RKO (cell line): ENCODE data around the gene CD163L1.
"Not testable (repeated sequence)": the region's sequence is repeated elsewhere in the genome, so short reads cannot be mapped to it uniquely, and the experiment has no call there.

ENCODE experiments used
- DNase-seq: peaks from one replicate; pipeline ENCODE4 v3.0.0-alpha.2; 2016; ENCODE audit warnings: low spot score

Gene CD163L1

DNA sequence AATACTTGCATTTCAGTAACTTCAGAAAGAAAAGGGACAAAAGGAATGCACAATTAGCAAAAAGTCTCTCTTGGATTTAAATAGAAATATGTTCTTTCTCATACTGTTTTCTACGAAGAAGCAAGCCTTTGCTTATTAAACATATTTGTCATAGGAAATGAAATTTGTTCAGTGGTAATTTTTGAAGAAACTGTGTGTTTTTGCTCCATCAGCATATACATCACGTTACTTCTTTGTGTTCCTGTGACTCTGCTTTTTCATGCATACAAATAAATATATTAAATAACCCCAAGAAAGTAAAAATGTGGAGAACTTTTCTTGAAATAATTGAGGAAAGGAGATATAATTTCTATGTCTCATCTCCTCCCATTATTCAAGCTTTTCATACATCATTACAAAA is 39.7 kb downstream of the CD163L1 start:
- no peak for DNase-seq

GRCh38 chr12:7403466-7403865 is 40.5 kb downstream of the CD163L1 start:
- DNase-seq: no peak

- no peak for DNase-seq
Observed at GRCh38 chr12:7399089-7399488, 44.9 kb downstream of the CD163L1 start.

DNA sequence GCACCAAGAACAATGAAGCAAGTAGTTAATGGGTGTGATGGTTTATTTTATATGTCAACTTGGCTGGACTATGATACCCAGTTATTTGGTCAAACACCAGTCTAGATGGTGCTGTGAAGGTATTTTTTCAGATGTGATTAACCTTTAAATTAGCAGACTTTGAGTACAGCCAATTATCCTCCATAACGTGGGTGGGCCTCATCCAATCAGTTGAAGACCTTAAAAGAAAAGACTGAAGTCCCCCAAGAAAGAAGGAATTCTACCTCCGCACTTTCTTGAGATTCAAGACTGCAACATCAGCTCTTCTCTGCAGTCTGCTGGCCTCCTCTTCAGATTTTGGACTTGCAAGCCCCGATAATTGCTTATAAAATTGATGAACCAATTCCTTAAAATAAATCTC is 47.5 kb downstream of the CD163L1 start:
- no peak for DNase-seq

- DNase-seq: peak; percentile 66
Observed at GRCh38 chr12:7395950-7396349, 48.0 kb downstream of the CD163L1 start.

DNA sequence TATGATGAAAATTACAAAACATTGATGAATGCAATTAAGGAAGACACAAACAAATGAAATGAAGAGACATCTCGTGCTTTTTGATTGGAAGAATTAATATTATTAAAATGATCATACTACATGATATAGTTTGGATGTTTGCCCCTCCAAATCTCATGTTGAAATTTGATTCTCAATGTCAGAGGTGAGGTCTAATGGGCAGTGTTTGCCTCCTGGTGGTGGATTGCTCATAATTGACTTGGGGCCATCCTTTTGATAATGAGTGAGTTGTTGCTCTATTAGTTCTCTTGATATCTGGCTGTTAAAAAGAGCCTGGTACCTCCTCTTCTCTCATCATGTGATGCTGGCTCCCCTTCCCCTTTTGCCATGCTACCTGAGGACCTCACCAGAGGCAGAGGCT is 56.7 kb downstream of the CD163L1 start:
- DNase-seq: no peak

DNA sequence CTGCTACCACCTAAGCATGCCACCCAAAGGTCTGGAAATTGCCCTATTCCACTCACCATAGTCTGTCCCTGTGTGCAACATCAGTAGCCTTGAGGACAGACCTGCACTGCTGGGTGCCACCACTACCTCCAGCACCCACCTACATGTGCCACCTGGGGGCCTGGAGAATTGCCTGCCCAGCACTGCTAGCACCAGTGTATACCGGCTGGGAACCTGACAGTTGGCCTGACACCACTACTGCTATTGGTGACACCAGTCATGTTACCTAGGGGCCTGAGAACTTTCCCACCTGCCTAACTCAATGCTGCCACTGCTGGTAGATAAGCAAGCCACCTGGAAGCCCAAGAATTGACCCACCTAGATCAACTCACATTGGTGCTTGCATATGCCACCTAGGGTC is 60.8 kb downstream of the CD163L1 start:
- no peak for DNase-seq

GRCh38 chr12:7376196-7376595 is 67.8 kb downstream of the CD163L1 start:
- no peak for DNase-seq

DNA sequence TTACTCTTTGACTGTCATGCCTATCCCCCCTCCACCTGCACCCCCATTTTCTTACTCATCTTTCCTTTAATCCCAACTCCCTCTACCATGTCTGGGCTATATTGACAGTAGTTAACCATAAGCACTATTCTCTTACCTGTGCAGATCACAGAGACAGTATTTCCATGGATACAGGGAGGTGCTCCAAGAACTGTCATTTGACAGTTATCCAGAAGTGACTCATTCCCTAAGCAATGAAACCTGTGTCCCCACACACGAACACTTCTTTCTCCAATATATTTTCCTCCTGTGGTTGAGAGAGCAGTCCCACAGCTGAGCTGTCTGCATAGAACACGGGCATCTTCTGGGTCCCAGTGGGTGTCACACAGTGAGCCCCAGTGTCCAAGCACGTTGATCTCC is 68.8 kb downstream of the CD163L1 start:
- DNase-seq: no peak

DNA sequence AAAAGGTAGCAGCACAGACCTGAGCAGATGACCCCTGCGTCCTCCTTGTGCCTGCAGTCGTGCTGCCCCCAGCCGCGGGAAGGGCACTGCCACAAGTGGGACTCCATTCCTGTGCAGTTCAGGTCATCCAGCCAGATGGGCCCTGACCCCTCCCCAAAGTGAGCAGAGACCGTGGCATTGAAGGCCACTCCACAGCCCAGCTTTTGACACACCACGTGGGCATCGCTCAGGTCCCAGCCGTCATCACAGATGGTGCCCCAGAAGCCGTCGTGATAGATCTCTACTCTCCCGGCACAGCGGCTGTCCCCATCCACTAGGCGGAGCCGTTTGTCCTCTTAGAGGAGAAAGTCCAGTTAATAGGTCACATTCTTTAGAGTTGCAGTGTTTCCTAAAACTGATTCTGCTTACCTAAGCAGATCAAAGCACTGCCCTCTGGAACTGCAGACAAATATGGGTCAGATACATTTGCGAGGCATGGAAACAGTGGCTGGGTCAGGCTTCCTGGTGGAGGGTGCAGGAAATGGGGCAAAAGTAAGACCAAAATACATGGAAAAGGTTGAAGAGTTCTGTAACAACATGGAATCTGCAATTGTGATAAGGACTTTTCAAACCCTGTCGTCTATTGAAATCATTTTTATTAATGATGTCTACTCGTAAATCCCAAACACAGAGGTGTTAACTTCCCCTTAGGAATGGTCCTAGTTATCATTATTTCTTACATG is 69.4 kb downstream of the CD163L1 start:
- DNase-seq: peak; percentile 68

DNA sequence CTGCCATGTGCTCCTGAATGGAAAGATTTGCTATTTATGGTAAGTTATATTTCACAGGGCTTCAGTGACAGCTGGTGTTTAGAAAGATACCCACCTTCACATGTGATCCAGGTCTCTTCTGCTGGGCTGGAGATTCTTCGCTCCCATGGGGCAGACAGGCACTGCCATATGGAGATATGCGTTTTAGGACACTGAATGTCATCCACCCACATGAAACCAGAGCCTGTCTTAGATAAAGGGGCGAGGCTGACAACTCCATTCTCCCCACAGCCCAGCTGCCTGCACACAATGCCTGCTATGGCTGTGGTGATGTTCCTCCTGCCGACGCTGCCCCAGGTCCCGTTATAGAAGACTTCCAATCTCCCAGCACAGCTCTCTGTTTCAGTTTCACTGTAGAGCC is 70.7 kb downstream of the CD163L1 start:
- no peak for DNase-seq

GRCh38 chr12:7369274-7369729 is 74.7 kb downstream of the CD163L1 start:
- DNase-seq: peak; percentile 88

DNA sequence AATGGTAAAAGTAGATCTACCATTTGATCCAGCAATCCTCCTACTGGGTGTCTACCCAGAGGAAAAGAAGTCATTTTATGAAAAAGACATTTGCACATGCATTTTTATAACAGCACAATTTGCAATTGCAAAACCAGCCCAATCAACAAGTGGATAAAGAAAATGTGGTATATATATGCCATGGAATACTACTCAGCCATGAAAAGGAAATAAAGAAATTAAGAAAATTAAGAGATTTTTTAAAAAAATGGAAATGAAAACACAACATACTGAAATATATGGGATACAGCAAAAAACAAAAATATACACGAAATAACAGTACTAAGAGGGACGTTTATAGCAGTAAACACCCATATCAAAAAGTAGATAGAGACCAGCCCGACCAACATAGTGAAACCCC is 81.2 kb downstream of the CD163L1 start:
- DNase-seq: no peak

DNA sequence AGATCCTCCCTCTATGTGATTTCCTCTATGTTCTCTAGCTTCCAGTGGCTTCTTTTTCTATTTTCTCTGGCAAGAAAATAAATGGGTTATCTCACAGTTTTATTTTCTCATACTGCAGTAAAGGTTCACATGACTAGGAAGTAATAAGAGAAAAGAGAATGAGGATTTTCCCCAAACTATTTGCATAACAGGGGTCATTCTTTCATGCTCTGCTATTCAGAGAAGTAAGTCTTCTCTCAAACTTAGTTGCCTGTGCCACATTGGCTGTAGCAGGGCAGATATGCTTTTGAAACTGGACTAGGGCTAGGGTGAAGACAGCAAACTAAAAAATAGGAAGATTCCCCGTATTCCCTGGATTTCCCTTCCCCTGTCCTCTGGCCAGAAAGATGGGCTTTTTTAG is 82.7 kb downstream of the CD163L1 start:
- no peak for DNase-seq

DNA sequence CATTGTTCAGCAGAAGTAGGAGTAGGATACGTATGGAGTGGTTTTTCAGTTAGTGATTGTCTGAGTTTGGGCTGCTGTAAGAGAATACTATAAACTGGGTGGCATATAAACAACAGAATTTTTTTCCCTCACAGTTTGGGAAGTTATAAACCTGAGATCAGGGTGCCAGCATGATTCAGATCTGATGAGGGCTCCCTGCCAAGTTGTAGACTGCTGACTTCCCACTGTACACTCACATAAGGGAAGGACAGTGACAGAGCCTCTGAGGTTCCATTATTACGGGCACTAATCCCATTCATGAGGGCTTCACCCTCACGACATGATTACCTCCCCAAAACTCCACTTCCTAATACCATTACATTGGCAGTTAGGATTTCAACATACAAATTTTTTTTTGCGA is 89.4 kb downstream of the CD163L1 start:
- DNase-seq: peak; percentile 45

GRCh38 chr12:7352661-7353060 is 91.3 kb downstream of the CD163L1 start:
- no peak for DNase-seq

GRCh38 chr12:7351177-7351576 is 92.8 kb downstream of the CD163L1 start:
- DNase-seq: no peak

- no peak for DNase-seq
Observed at GRCh38 chr12:7349418-7349817, 94.5 kb downstream of the CD163L1 start.

- no peak for DNase-seq
Observed at GRCh38 chr12:7346551-7347225, 97.3 kb downstream of the CD163L1 start.

GRCh38 chr12:7344833-7345606 is 98.9 kb downstream of the CD163L1 start:
- DNase-seq: no peak

GRCh38 chr12:7339675-7340074 is 104.3 kb downstream of the CD163L1 start:
- DNase-seq: no peak

DNA sequence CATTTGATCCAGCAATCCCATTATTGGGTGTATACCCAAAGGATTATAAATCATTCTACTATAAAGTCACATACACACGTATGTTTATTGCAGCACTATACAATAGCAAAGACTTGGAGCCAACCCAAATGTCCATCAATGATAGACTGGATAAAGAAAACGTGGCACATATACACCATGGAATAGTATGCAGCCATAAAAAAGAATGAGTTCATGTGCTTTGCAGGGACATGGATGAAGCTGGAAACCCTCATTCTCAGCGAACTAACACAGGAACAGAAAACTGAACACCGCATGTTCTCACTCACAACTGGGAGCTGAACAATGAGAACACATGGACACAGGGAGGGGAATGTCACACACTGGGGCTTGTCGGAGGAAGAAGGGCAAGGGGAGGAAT is 106.2 kb downstream of the CD163L1 start:
- DNase-seq: not testable (repeated sequence)

DNA sequence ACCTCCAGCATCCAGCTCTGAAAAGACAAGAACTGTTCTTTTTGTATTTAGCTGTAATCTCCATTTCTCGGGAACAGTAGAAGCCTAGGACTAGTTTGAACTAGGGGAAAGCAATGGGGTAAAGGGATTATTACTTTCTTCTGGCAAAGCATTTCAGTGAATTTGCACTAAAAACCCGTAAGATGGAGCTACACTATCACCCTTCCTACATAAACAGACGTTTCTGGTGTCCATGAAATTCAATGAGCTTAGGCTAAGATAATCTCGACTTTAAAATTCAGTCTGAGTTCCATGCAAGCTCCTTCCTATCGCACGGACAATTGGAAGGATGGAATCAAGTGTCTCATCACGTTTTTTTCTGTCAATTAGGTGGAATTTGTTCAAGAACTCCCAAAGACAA is 116.0 kb downstream of the CD163L1 start:
- no peak for DNase-seq
